ENCODE measurements around the gene RELCH.

Gene RELCH

GRCh38 chr18:62325806-62326645 is 139.0 kb downstream of the RELCH start:
- peak; percentile 32 for DNase-seq

GRCh38 chr18:62326646-62327348 is 139.7 kb downstream of the RELCH start:
- DNase-seq: no peak

DNA sequence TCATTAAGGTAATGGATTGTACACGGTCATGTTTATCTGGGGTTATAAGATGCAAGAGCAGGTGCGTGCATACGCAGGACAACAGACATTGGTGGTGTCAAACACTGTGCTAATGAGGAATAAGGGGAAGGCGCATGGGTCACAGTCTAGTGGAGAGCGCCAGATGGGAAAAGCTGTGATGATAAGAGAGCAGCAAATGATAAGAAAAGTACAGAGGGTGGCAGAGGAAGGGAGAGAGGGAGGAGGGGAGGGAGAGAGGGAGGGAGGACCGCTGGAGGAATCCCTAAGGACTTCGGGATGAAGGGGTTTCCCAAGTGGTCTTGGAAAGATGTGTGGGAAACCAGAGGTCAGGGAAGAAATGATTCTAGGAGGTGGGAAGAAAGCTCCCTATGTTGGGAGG is 140.9 kb downstream of the RELCH start:
- no peak for DNase-seq

- DNase-seq: no peak
These were observed 141.8 kb downstream of the RELCH start for GRCh38 chr18:62328586-62329525.

DNA sequence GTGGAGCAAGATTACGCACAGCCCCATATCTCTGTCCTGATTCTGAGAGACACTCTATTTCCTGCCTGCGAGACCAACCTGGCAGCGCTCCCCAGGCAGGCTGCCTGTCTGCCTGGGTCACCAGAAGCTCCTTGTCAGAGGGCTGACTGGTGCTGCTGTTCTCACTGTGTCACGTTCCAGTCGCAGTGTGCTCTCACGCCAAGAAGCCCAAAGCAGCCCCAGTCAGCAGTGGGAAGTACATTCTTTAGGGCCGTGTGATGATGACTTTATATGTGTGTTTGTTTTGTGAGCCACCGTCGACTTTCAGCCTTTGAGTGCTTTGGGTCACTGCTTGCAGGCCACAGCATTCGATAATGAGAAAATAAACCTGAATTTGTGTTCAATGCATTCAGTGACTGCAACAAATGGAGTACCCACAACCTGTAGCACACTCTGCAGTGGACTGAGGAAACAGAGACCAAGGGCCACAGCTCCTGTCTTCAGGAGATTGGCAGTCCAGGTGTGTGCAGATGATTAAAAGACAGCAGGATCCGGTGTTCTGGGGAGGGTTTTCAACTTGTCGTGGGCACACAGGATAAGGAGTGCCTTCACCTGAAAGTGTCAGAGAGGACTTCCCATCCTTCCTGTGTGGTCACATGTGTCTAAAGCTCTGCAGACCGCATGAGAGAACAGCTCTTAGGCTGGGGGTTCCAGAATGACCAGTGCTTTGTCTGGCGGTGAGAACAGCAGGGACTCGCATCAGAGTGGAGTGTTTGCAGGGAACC is 142.8 kb downstream of the RELCH start:
- DNase-seq: no peak

DNA sequence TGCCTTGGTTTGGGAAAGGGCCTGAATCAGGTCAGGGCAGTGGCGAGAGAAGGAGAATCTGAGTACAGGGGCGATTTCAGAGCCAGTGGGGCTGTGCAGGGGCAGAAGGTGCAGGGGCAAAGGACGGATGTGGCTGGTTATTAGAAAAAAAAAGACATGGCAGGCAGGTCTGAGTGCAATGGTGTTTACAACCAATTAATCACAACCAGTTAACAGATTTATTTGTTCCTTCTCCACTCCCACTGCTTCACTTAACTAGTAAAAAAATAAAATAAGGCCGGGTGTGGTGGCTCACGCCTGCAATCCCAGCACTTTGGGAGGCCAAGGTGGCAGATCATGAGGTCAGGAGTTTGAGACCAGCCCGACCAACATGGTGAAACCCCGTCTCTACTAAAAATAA is 143.6 kb downstream of the RELCH start:
- DNase-seq: no peak

DNA sequence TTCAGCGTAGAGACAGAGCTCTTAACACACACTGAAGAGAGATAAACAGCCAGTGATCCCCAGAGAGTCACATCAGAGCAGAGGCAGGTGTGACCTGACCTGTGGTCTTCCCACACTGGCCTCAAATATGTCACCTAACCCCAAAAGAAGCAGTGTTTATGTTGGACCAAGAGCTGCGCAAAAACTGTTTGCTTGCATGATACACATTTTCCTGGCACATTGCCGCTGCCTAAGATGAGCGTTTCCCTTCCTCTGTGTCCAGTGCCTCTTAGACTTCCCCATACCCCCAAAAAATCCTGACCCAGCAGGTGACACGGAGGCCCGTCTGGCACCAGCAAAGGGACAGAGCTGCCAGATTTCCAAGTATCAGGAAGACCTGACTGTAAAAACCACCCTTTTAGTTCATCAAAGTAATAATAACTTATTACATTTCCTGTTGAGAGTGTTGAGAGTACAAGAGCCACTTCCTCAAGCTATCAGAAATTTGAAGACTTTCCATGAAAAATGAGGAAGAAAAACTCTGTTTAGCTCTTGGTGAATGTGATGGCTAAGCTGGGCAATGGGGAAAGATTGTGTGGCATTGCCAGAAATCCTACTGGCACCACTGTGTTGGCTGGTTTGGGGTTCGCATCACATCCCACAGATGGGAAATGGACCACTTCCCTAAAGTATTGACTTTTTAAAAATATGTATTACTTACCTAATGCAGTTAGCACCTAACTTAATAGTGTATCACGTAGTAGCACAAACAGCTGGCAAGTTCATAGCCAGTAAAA is 144.7 kb downstream of the RELCH start:
- no peak for DNase-seq

- no peak for DNase-seq
These were observed 145.4 kb downstream of the RELCH start for GRCh38 chr18:62332431-62332830.

- no peak for DNase-seq
These were observed 146.1 kb downstream of the RELCH start for GRCh38 chr18:62332964-62333695.

GRCh38 chr18:62334120-62334519 is 147.1 kb downstream of the RELCH start:
- no peak for DNase-seq

GRCh38 chr18:62335494-62335893 is 148.4 kb downstream of the RELCH start:
- no peak for DNase-seq

DNA sequence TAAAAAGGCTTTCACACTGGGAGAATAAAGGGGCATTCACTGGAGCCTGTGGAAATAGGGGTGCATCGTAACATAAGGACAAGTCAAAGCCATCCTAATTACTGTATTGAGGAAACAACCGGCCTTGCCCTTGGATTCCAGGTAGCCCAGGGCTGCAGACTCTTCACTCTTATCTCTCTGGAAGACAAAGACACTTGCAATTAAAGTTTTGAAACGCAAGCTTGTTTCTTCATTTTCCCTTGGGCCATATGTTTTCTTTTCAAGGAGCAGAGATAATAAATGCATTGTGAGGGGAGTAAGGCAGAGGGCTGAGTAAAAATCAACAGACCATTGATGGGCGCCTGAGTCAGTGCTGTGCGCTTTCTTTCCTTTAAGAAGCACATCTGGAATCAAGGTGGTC is 149.6 kb downstream of the RELCH start:
- no peak for DNase-seq

GRCh38 chr18:62337336-62337735 is 150.3 kb downstream of the RELCH start:
- no peak for DNase-seq

- DNase-seq: no peak
These were observed 151.5 kb downstream of the RELCH start for GRCh38 chr18:62338446-62339105.

GRCh38 chr18:62339106-62339988 is 152.3 kb downstream of the RELCH start:
- no peak for DNase-seq

- no peak for DNase-seq
These were observed 153.9 kb downstream of the RELCH start for GRCh38 chr18:62340996-62341395.

DNA sequence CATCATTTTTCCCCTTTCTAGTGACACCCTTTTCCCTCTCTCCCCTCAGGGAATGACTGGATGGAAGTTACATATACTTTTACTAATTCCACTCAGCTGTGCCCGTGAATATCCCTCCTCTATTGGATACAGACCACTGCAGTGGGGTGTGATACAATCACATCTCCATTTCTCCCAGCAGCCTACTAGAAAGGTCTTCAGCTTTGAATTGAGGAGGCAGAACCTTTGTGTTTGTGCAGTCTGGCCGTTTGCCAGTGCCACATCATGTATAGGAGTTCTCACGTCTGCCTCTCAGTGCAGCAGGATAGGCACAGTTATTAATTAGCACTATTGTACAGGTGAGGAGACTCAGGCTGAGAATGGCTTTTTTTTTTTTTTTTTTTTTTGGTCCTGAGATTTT is 154.4 kb downstream of the RELCH start:
- peak; percentile 69 for DNase-seq

- no peak for DNase-seq
These were observed 155.8 kb downstream of the RELCH start for GRCh38 chr18:62342884-62343283.

DNA sequence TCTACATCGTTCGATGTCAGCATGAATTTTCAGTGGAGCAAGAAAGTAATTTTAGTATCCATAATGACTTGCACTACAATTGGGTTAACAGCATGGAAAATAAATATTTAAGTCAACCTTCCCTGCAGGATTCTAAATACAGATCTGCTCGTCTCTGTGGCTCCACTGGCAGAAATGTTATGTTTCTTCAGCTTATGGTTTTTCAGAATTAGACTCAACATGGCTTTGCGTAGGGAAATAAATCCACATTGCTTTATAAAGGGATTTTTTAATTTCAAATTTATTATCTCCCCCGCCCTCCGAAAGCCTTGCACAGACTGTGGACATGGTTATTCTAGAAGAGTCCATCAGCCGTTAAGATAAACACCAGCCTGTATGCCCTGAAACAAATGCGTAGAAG is 156.3 kb downstream of the RELCH start:
- DNase-seq: no peak
